ENCODE measurements around the gene APOO. TPM values are rescaled to one million over a fixed set of nuclear protein-coding genes. Genes with fewer than 3 reads are reported as not detected.

APOO gene
- total and polyA plus RNA-seq, 2 of the 13 experiments (the other 11 are each of a cell fraction or from before 2014, with no cell fraction given): 9.7 to 22.1 TPM

GRCh38 chrX:23841847-23842522 is 65.8 kb downstream of the APOO start (continued):
- TF ChIP-seq NR2F2 (IDR thresholded peaks at IDR 0.05; ENCODE audit: borderline replicate concordance, low read depth) (peak; percentile 70), GTF3A (CRISPR knock-in tag; conservative IDR thresholded peaks at IDR 0.05) (no peak), FIP1L1 (IDR thresholded peaks at IDR 0.05; ENCODE audit: borderline replicate concordance, insufficient read depth, low read depth, low read length) (no peak), ZFY (CRISPR knock-in tag; IDR thresholded peaks at IDR 0.05) (no peak), MXD4 (CRISPR knock-in tag; IDR thresholded peaks at IDR 0.05) (no peak), NR2F6 (IDR thresholded peaks at IDR 0.05) (peak; percentile 81), NR2F6 (CRISPR knock-in tag; IDR thresholded peaks at IDR 0.05) (peak; percentile 81), ZNF24 (IDR thresholded peaks at IDR 0.05) (no peak), ZNF256 (CRISPR knock-in tag; conservative IDR thresholded peaks at IDR 0.05) (no peak), ZBTB34 (CRISPR knock-in tag; IDR thresholded peaks at IDR 0.05) (no peak), ZNF326 (CRISPR knock-in tag; IDR thresholded peaks at IDR 0.05; ENCODE audit: borderline replicate concordance) (no peak), MIER3 (CRISPR knock-in tag; IDR thresholded peaks at IDR 0.05; ENCODE audit: borderline replicate concordance) (no peak), NFYC (CRISPR knock-in tag; IDR thresholded peaks at IDR 0.05) (no peak), SNAPC5 (CRISPR knock-in tag; IDR thresholded peaks at IDR 0.05; ENCODE audit: borderline replicate concordance) (no peak), ZFAT (CRISPR knock-in tag; conservative IDR thresholded peaks at IDR 0.05) (no peak), KIAA2018 (CRISPR knock-in tag; IDR thresholded peaks at IDR 0.05; ENCODE audit: borderline replicate concordance) (no peak), TAF15 (IDR thresholded peaks at IDR 0.05; ENCODE audit: low read depth, low read length, poor library complexity, severe bottlenecking) (no peak), RARA (CRISPR knock-in tag; IDR thresholded peaks at IDR 0.05) (peak; percentile 80), TCF7L2 (IDR thresholded peaks at IDR 0.05; ENCODE audit: low read depth, low read length) (peak; percentile 28; the same call in 1 of the 2 replicates), RBM22 (optimal IDR thresholded peaks at IDR 0.05; ENCODE audit: low read length) (no peak), ZNF781 (CRISPR knock-in tag; IDR thresholded peaks at IDR 0.05; ENCODE audit: borderline replicate concordance, not compliant biosample characterization) (no peak), PHF8 (CRISPR knock-in tag; IDR thresholded peaks at IDR 0.05) (no peak)
